ENCODE results near the gene LMX1A. TPM values are rescaled to one million over a fixed set of nuclear protein-coding genes. Genes with fewer than 3 reads are reported as not detected.

LMX1A gene
- total and polyA plus RNA-seq, 9 of the 15 experiments (the other 6 are each of a cell fraction or from before 2014, with no cell fraction given), result not detected

GRCh38 chr1:165174491-165174890, 182.0 kb downstream of the LMX1A start (continued):
- TF ChIP-seq ZNF609 (CRISPR knock-in tag; IDR thresholded peaks at IDR 0.05; ENCODE audit: borderline replicate concordance) (no peak), ETV6 (IDR thresholded peaks at IDR 0.05; ENCODE audit: borderline replicate concordance in 1 of 2, low read depth in 2 of 2, low read length in 1 of 2) (no peak), ETV6 (CRISPR knock-in tag; IDR thresholded peaks at IDR 0.05; ENCODE audit: borderline replicate concordance) (no peak), SLC30A9 (CRISPR knock-in tag; IDR thresholded peaks at IDR 0.05) (no peak), MLX (CRISPR knock-in tag; conservative IDR thresholded peaks at IDR 0.05) (no peak)
- TF ChIP-seq, protein P1, sequence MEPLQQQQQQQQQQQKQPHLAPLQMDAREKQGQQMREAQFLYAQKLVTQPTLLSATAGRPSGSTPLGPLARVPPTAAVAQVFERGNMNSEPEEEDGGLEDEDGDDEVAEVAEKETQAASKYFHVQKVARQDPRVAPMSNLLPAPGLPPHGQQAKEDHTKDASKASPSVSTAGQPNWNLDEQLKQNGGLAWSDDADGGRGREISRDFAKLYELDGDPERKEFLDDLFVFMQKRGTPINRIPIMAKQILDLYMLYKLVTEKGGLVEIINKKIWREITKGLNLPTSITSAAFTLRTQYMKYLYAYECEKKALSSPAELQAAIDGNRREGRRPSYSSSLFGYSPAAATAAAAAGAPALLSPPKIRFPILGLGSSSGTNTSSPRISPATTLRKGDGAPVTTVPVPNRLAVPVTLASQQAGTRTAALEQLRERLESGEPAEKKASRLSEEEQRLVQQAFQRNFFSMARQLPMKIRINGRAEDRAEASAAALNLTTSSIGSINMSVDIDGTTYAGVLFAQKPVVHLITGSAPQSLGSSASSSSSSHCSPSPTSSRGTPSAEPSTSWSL (CRISPR knock-in tag; IDR thresholded peaks at IDR 0.05; ENCODE audit: borderline replicate concordance), result no peak
